Glomerular visceral epithelial cell (primary cell): ENCODE data around the gene ULK2.
"Not testable (repeated sequence)": the region's sequence is repeated elsewhere in the genome, so short reads cannot be mapped to it uniquely, and the experiment has no call there.

Experiments used
- DNase-seq: peaks from one replicate; pipeline ENCODE4 v3.0.0-alpha.2; 2016; ENCODE audit errors: extremely low spot score

Gene ULK2

DNA sequence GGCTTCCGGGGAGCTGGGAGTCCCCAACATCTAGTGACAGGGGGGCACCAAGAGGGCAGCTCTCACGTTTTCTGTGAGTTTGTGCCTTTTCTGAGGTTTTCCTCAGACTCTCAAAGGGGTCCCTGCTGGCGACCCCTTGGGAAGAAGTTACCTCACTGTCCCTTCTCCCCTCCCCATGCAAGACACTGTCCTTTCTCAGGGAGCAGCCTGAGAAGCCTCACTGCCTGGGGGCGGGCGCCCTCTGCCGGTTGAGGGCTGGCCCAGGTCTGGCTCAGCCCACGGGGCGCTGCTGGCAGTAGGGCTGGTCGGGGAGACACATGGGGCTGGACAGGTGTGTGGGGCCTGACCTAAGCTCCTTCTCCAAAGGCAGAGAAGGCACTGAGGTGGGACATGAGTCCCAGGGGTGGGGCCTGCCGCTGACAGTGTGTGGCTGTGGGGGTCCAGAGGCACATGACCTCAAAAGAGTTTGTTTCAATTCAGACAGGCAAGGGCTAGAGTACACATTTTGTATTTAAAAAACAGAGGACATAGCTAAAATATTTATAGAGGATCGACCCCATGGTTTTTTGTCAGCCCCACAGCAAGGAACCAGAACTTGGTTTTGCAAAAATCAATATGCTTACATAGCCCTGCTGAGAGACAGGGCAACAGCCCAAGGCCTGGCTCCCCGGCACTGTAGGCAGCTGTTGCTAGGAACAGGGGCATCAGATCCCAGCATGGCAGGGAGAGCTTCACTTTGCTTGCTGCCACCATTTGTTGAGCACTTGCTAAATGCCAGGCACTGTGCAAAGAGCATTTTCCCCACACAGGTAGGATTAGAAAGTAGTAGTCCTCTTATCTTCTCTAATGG, 101.1 kb downstream of the ULK2 start:
- DNase-seq: peak; percentile 65

GRCh38 chr17:19766016-19766415, 101.7 kb downstream of the ULK2 start:
- no peak for DNase-seq

- not testable (repeated sequence) for DNase-seq
Measured at GRCh38 chr17:19763991-19764390, 103.7 kb downstream of the ULK2 start.

DNA sequence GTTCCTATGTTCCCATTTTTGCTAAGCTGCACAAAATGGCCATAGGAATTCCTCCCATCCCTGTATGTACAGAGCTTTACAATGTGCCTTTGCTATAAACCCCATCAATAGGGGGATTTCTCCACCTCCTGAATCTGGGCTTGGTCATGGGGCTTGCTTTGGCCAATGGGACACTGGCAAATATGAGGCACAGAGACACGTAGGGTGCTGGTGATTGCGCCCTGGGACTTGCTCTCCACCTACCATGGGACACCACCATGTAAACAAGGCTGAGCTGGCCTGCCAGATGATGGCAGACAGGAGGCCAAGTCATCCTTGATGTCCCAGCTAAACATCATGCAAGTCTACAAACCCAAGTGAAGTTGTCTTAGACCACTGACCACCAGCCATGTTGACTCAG, 104.3 kb downstream of the ULK2 start:
- DNase-seq: no peak

DNA sequence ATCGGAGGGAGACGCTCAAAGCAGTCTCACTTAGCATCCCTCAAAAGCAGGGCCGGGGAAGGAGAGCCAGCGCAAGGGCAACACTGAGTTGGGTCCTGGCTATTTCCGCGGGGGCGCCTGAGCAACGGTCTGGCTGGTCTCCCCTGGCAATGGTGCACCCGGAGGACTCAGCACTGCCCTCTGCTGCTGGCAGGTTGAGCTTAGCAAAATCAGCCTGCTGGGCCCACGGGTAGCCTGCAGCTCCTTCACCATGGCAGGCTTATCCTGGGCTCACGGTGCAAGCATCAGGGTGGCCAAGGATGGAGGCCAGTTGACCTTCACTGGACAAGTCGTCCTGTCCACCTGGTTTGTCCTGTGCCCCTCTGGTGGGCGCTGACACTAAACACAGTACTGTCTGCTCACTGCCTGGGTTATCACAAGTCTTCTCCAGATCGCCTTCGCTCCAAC, 105.2 kb downstream of the ULK2 start:
- peak; percentile 59 for DNase-seq

GRCh38 chr17:19760746-19761145, 107.0 kb downstream of the ULK2 start:
- DNase-seq: no peak

DNA sequence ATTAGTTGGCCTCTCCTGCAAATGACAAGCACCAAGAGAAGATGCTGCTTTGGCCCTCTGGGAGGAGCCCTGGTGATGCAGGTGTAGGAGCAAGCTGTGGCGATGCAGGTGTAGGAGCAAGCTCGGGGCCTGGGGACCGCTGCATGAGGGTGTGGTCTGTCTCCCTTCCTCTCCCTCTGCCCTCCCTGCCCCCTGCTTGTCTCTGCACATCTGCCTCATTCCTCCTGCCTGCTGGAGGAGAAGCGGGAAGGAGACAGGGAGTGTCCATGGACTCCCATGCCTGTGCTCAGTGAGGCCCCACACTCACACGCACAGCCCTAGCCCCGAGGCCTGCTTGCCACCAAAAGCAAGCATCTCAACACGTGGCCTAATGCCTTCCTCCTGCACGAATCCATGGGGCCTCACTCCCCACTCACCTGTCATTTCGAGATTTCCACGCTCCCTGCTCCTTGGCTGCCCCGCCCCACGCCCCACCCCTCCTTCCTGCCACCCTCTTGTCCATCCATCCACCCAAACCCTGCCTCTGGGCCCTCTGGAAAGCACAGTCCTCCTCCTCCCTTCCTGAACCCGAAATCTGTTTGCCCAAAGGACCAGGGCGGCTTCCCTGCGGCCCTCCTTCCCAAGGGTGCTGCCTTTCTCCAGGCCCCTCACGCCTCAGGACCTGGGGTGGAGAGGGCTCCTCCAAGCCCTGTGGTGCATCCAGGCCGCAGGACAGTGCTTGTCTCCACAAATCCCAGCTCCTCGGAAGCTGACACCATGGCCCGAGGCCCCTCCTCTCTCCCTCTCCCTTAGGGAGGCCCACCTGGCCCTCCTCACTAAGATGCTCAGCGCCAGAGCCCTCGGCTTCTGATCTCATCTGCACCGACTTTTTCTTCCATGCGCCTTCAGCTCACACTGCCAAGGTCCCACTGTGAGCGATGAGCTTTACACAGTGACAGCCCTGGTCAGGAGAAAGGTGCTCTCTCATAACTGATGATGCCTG, 107.9 kb downstream of the ULK2 start:
- DNase-seq: no peak

DNA sequence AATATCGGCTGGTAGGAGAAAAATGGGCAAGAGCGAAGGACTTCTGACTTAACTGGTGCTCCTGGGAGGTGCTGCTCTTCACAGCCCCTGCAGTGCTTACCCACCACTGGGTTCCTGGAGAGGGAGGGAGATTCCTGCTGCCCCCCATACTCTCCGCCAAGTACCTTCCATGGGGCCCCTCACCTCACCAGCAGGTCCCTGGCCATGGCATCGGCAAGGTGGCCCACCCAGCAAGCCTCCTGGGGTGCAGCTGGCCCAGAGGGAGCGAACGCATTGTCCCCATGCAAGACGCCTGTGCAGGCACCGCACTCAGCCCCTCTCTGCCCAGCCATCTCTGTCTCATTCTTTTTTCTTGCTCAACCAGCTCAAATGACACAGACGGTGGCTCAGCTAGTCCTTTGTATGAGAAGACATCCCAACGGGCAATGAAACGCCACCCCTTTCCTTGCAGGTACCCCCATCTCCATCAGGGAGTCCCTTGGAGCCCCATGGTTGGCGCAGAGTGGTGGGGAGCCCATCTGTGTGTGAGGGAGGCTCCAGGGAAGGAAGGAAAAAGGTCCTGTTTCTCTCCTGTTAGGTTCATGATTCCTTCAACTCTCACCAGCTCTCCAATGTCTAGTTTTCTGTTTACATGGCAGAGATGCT, 110.1 kb downstream of the ULK2 start:
- DNase-seq: no peak

DNA sequence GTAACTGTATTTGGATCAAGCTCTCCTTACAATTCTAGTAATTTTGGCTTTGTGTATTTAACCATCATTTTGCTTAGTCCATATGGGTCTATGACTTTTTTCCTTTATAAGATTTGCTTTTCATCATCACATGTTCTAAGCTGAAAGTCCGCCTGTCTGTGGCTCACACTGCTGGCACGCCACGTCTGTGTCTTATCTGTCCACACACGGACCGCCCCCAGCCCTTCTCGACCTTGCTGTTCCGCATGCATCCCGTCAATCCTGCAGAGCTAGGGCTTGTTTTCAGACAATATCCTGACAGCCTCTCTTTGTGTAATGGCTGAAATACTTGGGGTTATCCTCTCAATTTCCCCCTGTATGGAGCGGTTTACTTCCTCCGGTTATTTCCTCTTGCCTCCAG, 111.2 kb downstream of the ULK2 start:
- no peak for DNase-seq

DNA sequence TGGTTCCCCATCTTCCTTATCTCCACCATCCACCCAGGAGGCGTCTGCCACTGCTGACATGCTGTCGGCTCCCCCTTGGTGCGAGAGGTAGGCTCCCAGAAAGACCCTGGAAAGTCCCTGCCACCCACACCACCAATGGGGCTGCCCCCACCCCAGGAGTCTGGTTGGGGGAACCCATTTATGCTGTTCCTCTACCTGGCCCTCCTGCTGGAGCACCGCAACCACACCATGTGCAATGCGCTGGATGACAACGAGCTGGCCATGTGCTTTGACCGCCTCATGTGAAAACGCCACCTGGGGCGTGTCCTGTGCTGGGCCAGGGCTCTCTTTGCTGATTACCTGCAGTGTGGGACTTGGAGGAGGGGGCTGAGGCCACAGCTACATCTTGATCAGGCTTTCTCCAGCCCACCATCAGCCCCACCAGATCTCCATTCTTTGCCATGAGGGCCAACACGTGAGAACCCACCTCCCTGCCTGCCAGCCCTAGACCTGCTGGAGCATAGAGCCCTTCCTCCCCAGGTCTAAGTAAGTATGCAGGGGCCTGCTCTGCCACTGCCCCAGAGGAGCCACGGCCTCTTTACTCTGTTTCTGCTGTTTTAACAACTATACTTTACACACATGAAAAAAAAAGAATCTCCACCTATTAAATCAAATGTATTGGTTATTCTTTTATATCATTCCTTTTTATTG, 111.8 kb downstream of the ULK2 start:
- no peak for DNase-seq

- no peak for DNase-seq
Measured at GRCh38 chr17:19755392-19755791, 112.3 kb downstream of the ULK2 start.

DNA sequence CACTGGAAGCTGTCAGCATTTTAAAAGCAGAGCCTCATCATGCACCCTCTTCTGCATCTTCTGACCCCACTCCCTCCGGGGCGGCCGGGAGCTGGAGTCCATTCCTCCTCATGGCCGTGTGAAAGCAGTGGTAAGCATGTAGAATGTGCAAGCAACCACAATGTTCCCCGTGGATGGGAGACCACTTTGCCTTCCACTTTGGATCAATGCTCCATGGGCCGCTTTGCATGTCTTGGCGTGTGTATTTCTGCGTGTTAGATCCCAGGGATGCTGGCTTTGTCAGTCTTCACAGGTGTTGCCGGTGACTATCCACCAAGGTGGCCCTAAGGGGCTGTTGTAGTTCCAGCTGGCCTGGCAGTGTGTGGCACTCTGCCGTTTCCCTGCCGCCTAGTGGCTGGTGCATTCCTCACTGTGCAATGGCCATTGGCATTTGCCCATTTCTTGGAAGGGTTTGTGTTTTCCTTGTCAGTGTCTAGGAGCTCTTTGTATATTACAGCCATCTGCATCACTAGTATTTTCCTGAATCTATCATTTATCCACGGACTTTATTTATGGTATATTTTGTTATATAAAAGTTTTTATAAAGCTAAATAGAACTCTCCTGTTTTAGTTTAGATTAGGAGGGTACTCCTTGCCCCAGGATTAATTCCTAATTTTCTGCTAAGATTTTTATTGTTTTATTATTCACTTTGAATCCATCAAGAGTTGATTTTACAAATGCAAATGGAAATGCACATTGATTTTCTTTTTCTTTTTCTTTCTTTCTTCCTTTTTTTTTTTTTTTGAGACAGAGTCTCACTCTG, 113.9 kb downstream of the ULK2 start:
- peak; percentile 35 for DNase-seq

DNA sequence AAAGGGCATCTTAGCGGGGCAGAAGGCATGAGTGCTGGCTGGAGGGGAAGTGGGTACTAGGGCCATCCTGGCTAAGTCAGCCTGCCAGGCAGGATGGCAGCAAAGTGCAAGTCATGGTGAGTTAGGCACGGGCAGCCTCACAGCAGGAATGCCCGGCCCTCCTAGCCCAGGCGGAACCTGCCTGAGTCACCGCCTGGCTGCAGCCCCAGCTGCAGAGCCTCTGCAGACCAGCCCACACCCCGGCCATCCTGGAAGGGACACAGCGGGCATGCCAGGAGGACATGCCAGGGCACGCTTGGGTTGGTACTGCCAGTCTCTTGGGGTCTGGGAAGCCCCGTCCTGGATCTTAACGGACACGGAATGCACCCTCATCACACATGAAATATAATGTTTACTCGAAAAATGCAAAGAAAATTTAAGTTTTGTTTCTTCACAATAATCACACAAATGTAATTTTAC, 114.7 kb downstream of the ULK2 start:
- DNase-seq: peak; percentile 95

DNA sequence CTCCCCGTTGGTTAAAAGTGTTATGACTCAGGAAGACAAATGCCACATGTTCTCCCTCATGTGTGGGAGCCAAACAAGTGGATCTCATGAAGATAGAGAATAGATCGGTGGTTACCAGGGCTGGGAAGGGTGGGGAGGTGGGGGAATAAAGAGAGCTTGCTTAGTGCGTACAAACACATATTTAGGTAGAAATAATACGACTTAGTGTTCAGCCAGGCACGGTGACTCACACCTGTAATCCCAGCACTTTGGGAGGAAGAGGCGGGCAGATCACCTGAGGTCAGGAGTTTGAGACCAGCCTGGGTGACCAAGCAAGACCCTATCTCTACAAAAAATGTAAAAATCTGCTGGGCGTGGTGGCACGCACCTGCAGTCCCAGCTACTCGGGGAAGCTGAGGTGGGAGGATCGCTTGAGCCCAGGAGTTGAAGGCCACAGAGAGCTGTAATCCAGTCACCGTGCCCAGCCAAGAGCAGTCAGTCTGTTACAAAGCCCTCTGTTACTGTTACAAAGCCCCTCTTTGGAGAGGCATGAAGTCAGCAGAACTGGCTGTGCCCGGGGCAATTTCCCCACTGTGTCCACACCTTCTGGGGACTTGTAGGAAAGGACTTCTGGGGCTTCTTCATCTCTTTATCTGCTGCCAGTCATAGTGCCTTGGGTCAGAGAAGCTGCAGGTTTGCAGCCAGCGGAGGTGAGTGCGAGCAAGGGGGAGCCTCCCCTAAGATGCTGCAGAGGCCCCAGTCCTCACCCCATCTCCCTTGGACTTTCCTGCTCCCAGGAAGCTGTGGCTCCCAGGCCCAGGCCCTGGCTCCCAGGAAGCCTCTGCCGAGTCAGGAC, 115.3 kb downstream of the ULK2 start:
- DNase-seq: no peak

DNA sequence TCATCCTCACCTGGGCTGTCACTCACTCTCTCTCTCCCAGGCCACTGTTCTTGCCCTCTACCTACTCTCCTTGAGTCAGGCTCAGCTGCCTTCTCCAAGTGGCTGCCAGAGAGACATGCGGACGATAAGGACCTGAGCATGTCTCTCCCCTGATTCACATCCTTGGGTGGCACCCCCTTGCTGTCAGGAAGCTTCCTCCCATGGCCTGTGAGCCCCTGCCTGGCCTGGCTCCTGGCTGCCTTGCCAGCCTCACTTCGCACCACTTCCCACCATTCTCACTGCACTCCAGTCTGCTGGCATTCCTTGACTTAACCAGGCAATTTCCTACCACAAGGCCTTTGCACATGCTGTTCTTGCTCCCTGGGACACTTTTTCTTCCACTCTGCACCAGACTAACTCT, 116.9 kb downstream of the ULK2 start:
- no peak for DNase-seq

GRCh38 chr17:19750020-19750572, 117.6 kb downstream of the ULK2 start:
- DNase-seq: no peak

DNA sequence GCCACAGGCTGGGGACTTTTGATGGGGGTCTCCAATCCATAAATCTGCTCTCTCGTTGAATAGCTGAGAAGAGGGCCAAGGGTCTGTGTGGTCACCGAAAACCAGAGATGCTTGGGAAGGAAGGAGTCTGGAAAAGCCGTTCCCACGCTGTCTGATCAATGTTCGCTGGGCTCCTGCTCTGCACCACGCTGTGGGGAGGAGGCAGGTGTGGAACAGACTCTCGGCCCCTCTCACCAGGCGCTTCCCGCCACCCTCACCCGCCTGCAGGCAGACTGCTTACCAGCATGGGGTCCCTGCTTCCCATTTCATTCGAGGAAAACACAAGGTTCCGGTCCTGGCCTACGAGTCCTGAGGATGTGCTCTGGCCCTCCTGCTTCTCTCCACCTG, 118.9 kb downstream of the ULK2 start:
- no peak for DNase-seq

- no peak for DNase-seq
Measured at GRCh38 chr17:19747829-19748806, 119.6 kb downstream of the ULK2 start, which contains the start of gene ALDH3A1. ALDH3A1 (minus strand) TSS chr17:19748298; CDS start chr17:19745129, 3,169 bp downstream.
